Activated T-cell treated with anti-CD3 and anti-CD28 coated beads, Interleukin-2, amount 50 U/mL, for 72 hours (primary cell): Measurements from ENCODE around the gene ANKRD13C. TPM values are rescaled to one million over a fixed set of nuclear protein-coding genes. Genes with fewer than 3 reads are reported as not detected.

ENCODE experiments used
- ATAC-seq, 2 donors: fragments of 150-1000 bp; cut with Tn5 transposase; replicated peaks in 1 of 2; 2 replicates each; pipeline ENCODE4 v1.10.0; 2021; ENCODE audit warnings: moderate library complexity in 2 of 2, mild to moderate bottlenecking in 1 of 2
- DNase-seq, 2 donors: peaks; one replicate each; pipeline ENCODE4 v3.0.0; 2021 to 2022; ENCODE audit warnings: mixed read lengths in 1 of 2
- H3K27ac Mint-ChIP-seq: one replicate; pipeline ENCODE4 v1.8.0; 2022; ENCODE audit warnings: mild to moderate bottlenecking, moderate library complexity, mixed read lengths
- H3K27me3 Mint-ChIP-seq: one replicate; pipeline ENCODE4 v1.8.0; 2022; ENCODE audit warnings: low read depth, mixed read lengths
- H3K36me3 Mint-ChIP-seq, 2 donors: one replicate each; pipeline ENCODE4 v1.8.0; 2022; ENCODE audit warnings: mixed read lengths in 2 of 2, mild to moderate bottlenecking in 1 of 2; ENCODE audit not compliant: insufficient read depth in 2 of 2
- H3K4me1 Mint-ChIP-seq: one replicate; pipeline ENCODE4 v1.8.0; 2022; ENCODE audit warnings: low read depth, mixed read lengths
- H3K4me3 Mint-ChIP-seq, 2 donors: one replicate each; pipeline ENCODE4 v1.8.0; 2022; ENCODE audit warnings: mild to moderate bottlenecking in 2 of 2, mixed read lengths in 2 of 2, moderate library complexity in 2 of 2
- H3K9me3 Mint-ChIP-seq, 2 donors: one replicate each; pipeline ENCODE4 v1.8.0; 2022; ENCODE audit warnings: mixed read lengths in 2 of 2
- total RNA-seq, 2 donors: library from RNA; stranded (reverse); gene quantifications; one replicate each; pipeline ENCODE4 v1.2.3, GENCODE V29; 2022

Gene ANKRD13C
- total RNA-seq, 2 donors from 2014 or later, result 25.1 to 25.6 TPM

GRCh38 chr1:70256664-70257063 lies 97.9 kb downstream of the ANKRD13C start:
- H3K27me3 Mint-ChIP-seq, result no peaks in the 10 kb centered on the region
- peak in 1 of 2 donors; percentile 9 for ATAC-seq
- DNase-seq, result no peak
- H3K4me3 Mint-ChIP-seq, result no peak overlapping the region
- no peaks in the 10 kb centered on the region for H3K4me1 Mint-ChIP-seq
- H3K9me3 Mint-ChIP-seq, result no peaks in the 10 kb centered on the region
- peaks cover 0 to 5% of the 10 kb centered on the region in 2 donors for H3K36me3 Mint-ChIP-seq
- no peak overlapping the region for H3K27ac Mint-ChIP-seq

- Mint-ChIP-seq H3K4me3 (no peak overlapping the region), H3K27ac (peak overlapping the region; percentile 98), H3K27me3 (no peaks in the 10 kb centered on the region), H3K9me3 (no peaks in the 10 kb centered on the region), H3K4me1 (peaks cover 33% of the 10 kb centered on the region), H3K36me3 (peaks cover 22 to 62% of the 10 kb centered on the region in 2 donors)
- DNase-seq (no peak), ATAC-seq (no peak)
Measured at GRCh38 chr1:70248729-70249128, 105.8 kb downstream of the ANKRD13C start.

- Mint-ChIP-seq H3K9me3 (no peaks in the 10 kb centered on the region), H3K36me3 (peaks cover 23 to 67% of the 10 kb centered on the region in 2 donors), H3K4me3 (peak overlapping the region in 1 of 2 donors; percentile 56), H3K27ac (peak overlapping the region; percentile 98), H3K27me3 (no peaks in the 10 kb centered on the region), H3K4me1 (peaks cover 33% of the 10 kb centered on the region)
- DNase-seq (no peak), ATAC-seq (peak; percentile 66 to 92)
Measured at GRCh38 chr1:70247768-70248167, 106.8 kb downstream of the ANKRD13C start.

GRCh38 chr1:70247122-70247521 lies 107.4 kb downstream of the ANKRD13C start:
- peaks cover 23 to 70% of the 10 kb centered on the region in 2 donors for H3K36me3 Mint-ChIP-seq
- peak overlapping the region; percentile 98 for H3K27ac Mint-ChIP-seq
- no peak for DNase-seq
- peak overlapping the region in 1 of 2 donors; percentile 13 for H3K4me3 Mint-ChIP-seq
- no peaks in the 10 kb centered on the region for H3K9me3 Mint-ChIP-seq
- H3K27me3 Mint-ChIP-seq, result no peaks in the 10 kb centered on the region
- peaks cover 33% of the 10 kb centered on the region for H3K4me1 Mint-ChIP-seq
- no peak for ATAC-seq

DNA sequence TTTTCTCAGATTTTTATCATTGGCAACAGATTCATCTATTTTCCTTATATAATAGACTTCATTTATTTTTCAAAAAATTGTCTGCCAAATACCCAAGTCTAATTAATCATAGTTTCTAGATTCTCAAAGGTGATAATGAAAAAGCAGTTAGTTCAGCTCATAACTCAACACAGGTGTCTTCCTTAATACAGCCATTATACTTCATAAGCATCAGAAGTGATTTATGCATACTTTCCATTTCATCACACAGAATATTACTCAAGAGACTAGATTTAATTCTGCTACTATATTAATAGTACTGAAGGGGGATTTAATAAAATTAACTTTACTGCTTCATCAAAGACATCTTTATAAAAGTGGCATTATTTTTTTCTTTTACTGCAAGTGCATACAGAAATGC lies 114.6 kb downstream of the ANKRD13C start:
- no peak for DNase-seq
- Mint-ChIP-seq H3K27me3 (no peaks in the 10 kb centered on the region), H3K4me3 (no peak overlapping the region), H3K27ac (no peak overlapping the region), H3K9me3 (no peaks in the 10 kb centered on the region), H3K4me1 (no peaks in the 10 kb centered on the region), H3K36me3 (peaks cover 12 to 56% of the 10 kb centered on the region in 2 donors)
- ATAC-seq, result no peak

DNA sequence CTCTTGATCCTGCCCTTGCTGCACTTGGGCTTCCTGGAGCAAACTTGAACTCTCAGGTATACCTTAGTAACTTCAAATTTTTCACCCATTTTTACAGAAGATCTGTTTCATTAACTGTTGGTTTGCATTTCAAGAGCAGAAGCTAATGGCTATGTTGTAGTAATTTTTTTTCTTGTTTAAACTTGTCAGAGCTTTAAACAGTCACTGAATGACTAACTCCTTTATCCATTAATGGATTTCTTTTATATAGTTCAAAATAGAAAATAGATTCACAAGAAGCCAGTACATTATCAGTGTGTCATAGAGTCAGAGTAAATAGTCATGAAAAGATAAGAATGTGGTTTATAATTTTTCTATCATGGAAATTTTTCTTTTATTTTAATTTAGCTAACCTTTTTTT lies 119.8 kb downstream of the ANKRD13C start:
- Mint-ChIP-seq H3K9me3 (no peaks in the 10 kb centered on the region), H3K36me3 (peaks cover 6 to 55% of the 10 kb centered on the region in 2 donors), H3K4me3 (no peak overlapping the region), H3K27ac (no peak overlapping the region), H3K4me1 (peaks cover 6% of the 10 kb centered on the region), H3K27me3 (no peaks in the 10 kb centered on the region)
- no peak for DNase-seq
- no peak for ATAC-seq

DNA sequence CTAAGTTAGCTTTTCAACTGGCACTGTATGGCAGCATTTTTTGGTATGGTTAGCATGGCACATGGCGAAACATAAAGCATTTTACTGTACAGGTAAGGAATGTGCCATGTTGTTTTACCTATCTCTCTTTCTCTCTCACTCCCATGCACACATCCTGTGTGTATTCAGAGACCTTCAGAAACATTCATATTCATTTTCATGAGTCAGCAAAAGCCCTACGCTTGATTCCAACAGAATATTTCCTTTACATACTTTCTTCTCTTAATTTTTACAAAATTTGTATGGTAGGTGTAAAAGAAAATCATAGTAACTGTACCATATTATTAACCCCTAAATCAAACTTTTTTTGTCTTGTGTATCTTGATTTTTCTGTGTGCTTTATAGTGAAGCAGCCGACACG lies 123.0 kb downstream of the ANKRD13C start:
- Mint-ChIP-seq H3K36me3 (peaks cover 6 to 57% of the 10 kb centered on the region in 2 donors), H3K4me3 (no peak overlapping the region), H3K9me3 (no peaks in the 10 kb centered on the region), H3K27ac (no peak overlapping the region), H3K4me1 (peaks cover 21% of the 10 kb centered on the region), H3K27me3 (no peaks in the 10 kb centered on the region)
- DNase-seq (no peak), ATAC-seq (no peak)

- Mint-ChIP-seq H3K36me3 (peaks cover 5 to 51% of the 10 kb centered on the region in 2 donors), H3K4me3 (no peak overlapping the region), H3K27me3 (no peaks in the 10 kb centered on the region), H3K9me3 (no peaks in the 10 kb centered on the region), H3K4me1 (peaks cover 34% of the 10 kb centered on the region), H3K27ac (no peak overlapping the region)
- DNase-seq, result no peak
- ATAC-seq, result no peak
Measured at GRCh38 chr1:70228670-70229069, 125.9 kb downstream of the ANKRD13C start.

DNA sequence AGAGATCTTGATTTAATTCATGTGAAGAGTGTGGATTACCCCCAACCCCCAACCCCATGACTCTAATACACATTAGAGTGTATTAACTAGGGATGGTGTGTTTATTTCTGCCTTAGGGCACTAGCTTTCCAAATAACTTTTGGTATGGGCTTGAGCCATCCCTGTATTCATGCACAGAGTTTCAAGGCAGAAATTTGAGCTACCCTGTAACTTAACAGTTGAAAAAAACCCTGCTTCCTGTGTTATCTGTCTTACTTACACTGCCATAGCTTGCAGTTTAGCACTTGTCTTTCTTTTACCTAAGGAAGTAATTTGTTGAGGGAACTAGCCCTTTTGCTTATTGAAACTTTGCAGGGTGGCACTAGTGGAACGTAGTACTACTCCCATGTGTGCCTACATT lies 127.1 kb downstream of the ANKRD13C start:
- Mint-ChIP-seq H3K9me3 (no peaks in the 10 kb centered on the region), H3K4me3 (peak overlapping the region in 1 of 2 donors; percentile 25), H3K36me3 (peaks cover 3 to 49% of the 10 kb centered on the region in 2 donors)

GRCh38 chr1:70224954-70225353 lies 129.6 kb downstream of the ANKRD13C start:
- Mint-ChIP-seq H3K9me3 (no peaks in the 10 kb centered on the region), H3K4me3 (peak overlapping the region in 1 of 2 donors; percentile 99), H3K27ac (peak overlapping the region; percentile 100), H3K36me3 (peaks cover 3 to 42% of the 10 kb centered on the region in 2 donors), H3K4me1 (peaks cover 61% of the 10 kb centered on the region), H3K27me3 (no peaks in the 10 kb centered on the region)
- DNase-seq (no peak), ATAC-seq (no peak)

More for the DNA sequence above, 127.1 kb downstream of the ANKRD13C start:
- Mint-ChIP-seq H3K4me1 (peaks cover 46% of the 10 kb centered on the region), H3K27me3 (no peaks in the 10 kb centered on the region), H3K27ac (peak overlapping the region; percentile 90)
- DNase-seq, result no peak
- ATAC-seq, result no peak

- Mint-ChIP-seq H3K4me3 (peak overlapping the region; percentile 94 to 99), H3K4me1 (peaks cover 62% of the 10 kb centered on the region), H3K27ac (peak overlapping the region; percentile 100), H3K36me3 (peaks cover 3 to 33% of the 10 kb centered on the region in 2 donors), H3K9me3 (no peaks in the 10 kb centered on the region), H3K27me3 (no peaks in the 10 kb centered on the region)
- ATAC-seq (no peak), DNase-seq (no peak)
Measured at GRCh38 chr1:70222716-70223235, 131.7 kb downstream of the ANKRD13C start.

DNA sequence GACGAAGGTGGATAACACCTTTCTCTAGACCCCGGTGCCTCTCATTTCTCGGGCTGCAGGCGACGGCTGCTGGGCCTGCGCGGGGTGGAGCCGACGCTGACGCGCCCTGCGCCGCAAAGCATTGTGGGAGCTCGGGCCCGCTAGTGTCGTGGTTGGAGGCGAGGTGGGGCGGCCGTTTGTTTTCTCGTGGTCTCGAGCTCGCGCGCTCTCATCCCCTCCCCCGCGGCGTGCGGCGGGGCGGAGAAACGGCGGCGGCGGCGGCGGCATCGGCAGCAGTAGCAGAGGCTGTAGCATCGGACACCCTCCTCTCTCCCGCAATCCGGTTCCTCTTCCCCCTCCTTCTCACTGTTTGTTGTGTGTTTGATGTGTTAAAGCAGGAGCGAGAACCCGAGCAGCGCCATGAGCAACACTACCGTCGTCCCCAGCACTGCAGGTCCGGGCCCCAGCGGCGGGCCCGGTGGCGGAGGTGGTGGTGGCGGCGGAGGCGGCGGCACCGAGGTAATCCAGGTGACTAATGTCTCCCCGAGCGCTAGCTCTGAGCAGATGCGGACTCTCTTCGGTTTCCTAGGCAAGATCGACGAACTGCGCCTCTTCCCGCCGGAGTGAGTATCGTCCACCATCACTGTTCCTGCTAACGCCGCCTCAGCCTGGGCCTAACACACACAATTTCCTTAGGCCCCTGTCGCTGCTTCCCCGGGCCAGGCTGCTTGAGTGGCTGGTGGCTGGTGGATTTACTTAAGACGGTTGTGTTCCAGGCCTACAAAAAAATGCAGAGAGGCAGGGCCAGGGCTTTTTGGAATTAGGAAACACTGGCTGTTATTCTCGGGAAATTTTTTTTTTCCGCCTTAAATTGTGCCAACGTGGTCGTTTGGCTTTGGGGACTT lies 133.0 kb downstream of the ANKRD13C start, which contains the start of gene SRSF11:
Gene SRSF11 (plus strand): TSS at position 143 of the 884 bp plus-strand sequence. CDS start 257 bp downstream, at position 400.
- Mint-ChIP-seq H3K27me3 (no peaks in the 10 kb centered on the region), H3K27ac (peak within 1 kb of the TSS; percentile 100), H3K4me3 (peak within 1 kb of the TSS; percentile 94 to 99), H3K4me1 (peaks cover 56% of the 10 kb centered on the region), H3K36me3 (peaks cover 3 to 33% of the 10 kb centered on the region in 2 donors), H3K9me3 (no peaks in the 10 kb centered on the region)
- peak; percentile 96 to 97 for DNase-seq
- ATAC-seq, result peak; percentile 93 to 95

DNA sequence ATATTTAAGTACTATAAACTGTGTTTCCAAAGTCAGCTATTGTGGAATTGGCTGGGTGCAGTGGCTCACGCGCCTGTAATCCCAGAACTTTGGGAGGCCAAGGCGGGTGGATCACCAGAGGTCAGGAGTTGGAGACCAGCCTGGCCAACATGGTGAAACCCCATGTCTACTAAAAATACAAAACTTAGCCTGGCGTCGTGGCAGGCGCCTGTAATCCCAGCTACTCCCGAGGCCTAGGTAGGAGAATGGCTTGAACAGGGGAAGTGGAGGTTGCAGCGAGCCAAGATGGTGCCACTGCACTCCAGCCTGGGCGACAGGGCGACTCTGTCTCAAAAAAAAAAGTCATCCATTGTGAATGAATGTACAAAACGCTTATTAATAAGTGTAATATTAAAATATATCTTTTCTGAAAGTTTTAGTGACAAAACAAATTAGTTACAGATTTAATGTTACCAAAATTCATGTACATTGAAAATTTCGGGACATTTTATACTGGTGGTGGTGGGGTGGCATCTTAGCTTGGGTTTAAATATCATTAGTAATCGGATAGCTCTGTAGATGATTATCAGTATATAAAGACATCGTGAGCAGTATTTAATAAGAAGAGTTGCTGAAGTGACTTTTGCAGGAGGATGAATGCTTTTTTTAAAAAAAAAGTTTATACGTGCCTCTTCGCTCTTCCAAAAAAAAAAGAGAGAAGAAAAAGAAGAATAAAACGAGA lies 133.8 kb downstream of the ANKRD13C start:
- no peak for DNase-seq
- no peaks in the 10 kb centered on the region for H3K27me3 Mint-ChIP-seq
- peak overlapping the region; percentile 94 to 99 for H3K4me3 Mint-ChIP-seq
- no peak for ATAC-seq
- peaks cover 59% of the 10 kb centered on the region for H3K4me1 Mint-ChIP-seq
- no peaks in the 10 kb centered on the region for H3K9me3 Mint-ChIP-seq
- peaks cover 3 to 33% of the 10 kb centered on the region in 2 donors for H3K36me3 Mint-ChIP-seq
- peak overlapping the region; percentile 100 for H3K27ac Mint-ChIP-seq
